ENCODE data around the gene PEG3. TPM values are rescaled to one million over a fixed set of nuclear protein-coding genes. Genes with fewer than 3 reads are reported as not detected.

PEG3 gene
- total and polyA plus RNA-seq, 2 of the 13 experiments (the other 11 are each of a cell fraction or from before 2014, with no cell fraction given) = 217 to 394 TPM

DNA sequence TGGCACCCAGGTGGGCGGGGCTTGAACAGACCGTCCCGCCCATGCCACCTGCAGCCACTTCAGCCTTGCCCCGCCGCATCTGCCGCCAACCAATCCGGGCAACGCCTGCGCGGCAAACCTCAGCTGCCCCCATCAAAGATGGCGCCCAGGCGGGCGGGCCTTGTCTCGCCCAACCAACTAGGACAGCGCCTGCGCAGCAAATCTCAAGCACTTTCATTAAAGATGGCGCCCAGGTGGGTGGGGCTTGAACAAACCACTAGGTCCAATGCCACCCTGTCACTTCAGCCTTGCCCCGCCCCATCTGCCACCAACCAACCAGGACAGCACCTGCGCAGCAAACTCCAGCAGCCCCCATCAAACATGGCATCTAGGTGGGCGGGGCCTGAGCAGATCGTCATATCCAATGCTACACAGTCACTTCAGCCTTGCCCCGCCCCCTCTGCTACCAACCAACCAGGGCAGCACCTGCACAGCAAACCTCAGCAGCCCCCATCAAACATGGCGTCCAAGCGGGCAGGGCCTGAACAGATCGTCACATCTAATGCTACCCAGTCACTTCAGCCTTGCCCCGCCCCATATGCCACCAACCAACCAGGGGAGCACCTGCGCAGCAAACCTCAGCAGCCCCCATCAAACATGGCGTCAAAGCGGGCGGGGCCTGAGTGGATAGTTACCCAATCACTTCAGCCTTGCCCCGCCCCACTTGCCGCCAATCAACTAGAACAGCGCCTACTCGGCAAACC is 1.4 kb downstream of the PEG3 start (continued):
- no peak for TF ChIP-seq SIN3B (IDR thresholded peaks at IDR 0.05; ENCODE audit: low read length)
- 0 out of 2 replicates have a peak, but pooled peaks have one; percentile 54 for TF ChIP-seq ZNF160 (CRISPR knock-in tag; IDR thresholded peaks at IDR 0.05)
- TF ChIP-seq SOX6 (IDR thresholded peaks at IDR 0.05) = no peak
- 0 out of 2 replicates have a peak, but pooled peaks have one; percentile 38 for TF ChIP-seq SOX6 (CRISPR knock-in tag; IDR thresholded peaks at IDR 0.05)
- TF ChIP-seq BRCA1 (CRISPR knock-in tag; IDR thresholded peaks at IDR 0.05) = no peak
- peak; percentile 25; the same call in 1 of the 2 replicates for TF ChIP-seq PAF1 (CRISPR knock-in tag; IDR thresholded peaks at IDR 0.05)
- TF ChIP-seq ZNF431 (CRISPR knock-in tag; IDR thresholded peaks at IDR 0.05; ENCODE audit: borderline replicate concordance, low read depth) = 0 out of 2 replicates have a peak, but pooled peaks have one; percentile 32
- no peak for TF ChIP-seq RBM39 (IDR thresholded peaks at IDR 0.05; ENCODE audit: low read depth, low read length, poor library complexity, severe bottlenecking)
- peak; percentile 34 for TF ChIP-seq SP5 (CRISPR knock-in tag; IDR thresholded peaks at IDR 0.05; ENCODE audit: borderline replicate concordance, low read depth)
- peak; percentile 49 for TF ChIP-seq ZMYM4 (CRISPR knock-in tag; IDR thresholded peaks at IDR 0.05)

DNA sequence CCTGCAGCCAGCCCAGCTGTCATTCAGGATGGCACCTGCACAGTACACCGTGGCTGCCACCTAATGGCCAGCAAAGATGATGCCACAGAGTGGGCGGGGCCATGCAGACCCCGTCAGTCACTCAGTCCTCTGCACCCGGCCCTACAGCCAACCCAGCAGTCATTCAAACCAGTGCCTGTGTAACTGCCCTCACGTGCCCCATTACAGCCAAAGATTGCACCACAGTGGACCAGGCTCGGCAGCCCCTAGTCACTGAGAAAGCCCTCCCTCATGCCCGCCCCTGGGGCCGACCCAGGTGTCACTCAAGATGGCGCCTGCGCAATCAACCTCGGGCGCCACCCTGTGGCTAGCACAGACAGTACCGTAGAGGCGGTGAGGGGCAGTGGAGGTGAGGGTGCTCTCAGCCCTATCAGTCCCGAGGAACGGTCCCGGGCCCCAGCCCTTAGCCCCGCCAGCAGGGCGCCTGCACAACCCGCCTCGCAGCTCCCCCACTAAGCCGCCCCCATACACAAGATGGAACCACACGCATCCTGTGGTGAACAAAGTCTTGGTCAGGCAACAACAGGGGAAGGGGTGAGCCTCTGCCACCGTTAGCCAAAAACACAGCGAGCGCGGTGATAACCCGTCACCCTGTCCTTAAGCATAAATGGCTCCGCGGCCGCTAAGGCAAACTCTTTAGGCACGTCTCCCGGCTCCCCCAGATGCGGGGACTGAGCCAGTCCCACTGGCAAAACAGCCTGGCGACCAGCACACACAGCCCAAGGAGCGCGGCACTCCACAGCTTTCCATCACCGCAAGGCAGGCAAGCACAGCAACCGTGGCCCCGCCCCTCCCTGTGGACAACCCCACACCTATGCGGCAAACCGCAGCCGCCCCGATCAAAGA is 2.3 kb downstream of the PEG3 start:
- intact Hi-C loops (cut with micrococcal nuclease; ENCODE audit: unreplicated experiment) (no loop called here), in situ Hi-C loops (cut with HindIII; ENCODE audit: extremely low pct_ligation_motif_present, low pct_unique_long_range_greater_than_20kb) (loop anchor here (10.0 kb wide), 1 partner anchor 227 kb away; no protein-coding TSS in a partner anchor)
- 64% methylated on average over 24 of the region's 44 CpGs for WGBS (ENCODE audit: low lambda C conversion rate)
- H3K9ac ChIP-seq (ENCODE audit: insufficient read depth, low read depth, low read length) = peak overlapping the region; percentile 93
- peak overlapping the region; percentile 67 for H3K4me2 ChIP-seq (ENCODE audit: low read depth, low read length)
- peaks cover 49% of the 10 kb centered on the region for H3K4me1 ChIP-seq (ENCODE audit: insufficient read depth, low read length)
- no TSS peak for BruUV-seq (replicated peaks)
- H3K27ac ChIP-seq (ENCODE audit: extremely low read length, insufficient read depth, low read length) = peak overlapping the region; percentile 62
- peak overlapping the region; percentile 53 to 96 (median 84) for H3K4me3 ChIP-seq (replicated peaks in 1 of 3; ENCODE audit: insufficient read depth in 1 of 3, low read depth in 2 of 3, low read length in 3 of 3)
- no peak overlapping the region for H2AFZ ChIP-seq (ENCODE audit: low read length)
- no peak for FAIRE-seq
- H4K20me1 ChIP-seq (ENCODE audit: insufficient read depth, low read length) = peaks cover 66% of the 10 kb centered on the region
- peak; percentile 67 for DNase-seq (ENCODE audit: low spot score)
- no peaks in the 10 kb centered on the region for H3K9me3 ChIP-seq (ENCODE audit: low read length)
- H3K79me2 ChIP-seq (ENCODE audit: insufficient read depth, low read length) = peaks cover 94% of the 10 kb centered on the region
- CTCF ChIA-PET (ENCODE audit: low intra/inter-chr PET ratio, low total read pairs) = no interaction called here
- peaks cover 7 to 31% of the 10 kb centered on the region in 2 experiments for H3K36me3 ChIP-seq (replicated peaks in 1 of 2; ENCODE audit: control insufficient read depth in 1 of 2, insufficient read depth in 2 of 2, low read length in 2 of 2)
- POLR2A ChIA-PET = interaction anchor here (1.2 to 5.1 kb wide), 8 partner anchors 25 to 230 kb away, joined by 3 to 52 read pairs (median 12); no protein-coding TSS in a partner anchor
- ATAC-seq = peak; percentile 67
- no peaks in the 10 kb centered on the region for H3K27me3 ChIP-seq (ENCODE audit: control insufficient read depth in 1 of 2, insufficient read depth in 2 of 2, low read length in 2 of 2)
- TF ChIP-seq CEBPB (IDR thresholded peaks at IDR 0.05; ENCODE audit: borderline replicate concordance, low read depth, low read length) (peak; percentile 48; the same call in 1 of the 2 replicates), PHF5A (CRISPR knock-in tag; IDR thresholded peaks at IDR 0.05; ENCODE audit: low read depth, unreplicated experiment) (no peak), NRL (CRISPR knock-in tag; IDR thresholded peaks at IDR 0.05; ENCODE audit: borderline replicate concordance) (peak; percentile 1; the same call in 1 of the 2 replicates), HNRNPLL (IDR thresholded peaks at IDR 0.05; ENCODE audit: low read depth, low read length, poor library complexity, severe bottlenecking) (peak; percentile 29)
- TF ChIP-seq, protein P1, sequence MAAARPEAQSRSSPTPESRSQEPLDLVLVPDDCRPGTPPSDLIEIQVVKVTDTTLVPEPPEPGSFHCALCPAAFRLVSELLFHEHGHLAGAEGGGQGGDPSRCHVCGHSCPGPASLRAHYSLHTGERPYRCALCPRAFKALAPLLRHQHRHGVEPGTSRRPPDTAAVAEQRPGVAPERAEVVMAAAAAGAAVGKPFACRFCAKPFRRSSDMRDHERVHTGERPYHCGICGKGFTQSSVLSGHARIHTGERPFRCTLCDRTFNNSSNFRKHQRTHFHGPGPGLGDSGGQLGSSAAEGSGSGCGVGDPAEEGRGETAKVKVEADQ (CRISPR knock-in tag; IDR thresholded peaks at IDR 0.05; ENCODE audit: borderline replicate concordance) = peak; percentile 18; the same call in 1 of the 2 replicates
- TF ChIP-seq, protein P2, sequence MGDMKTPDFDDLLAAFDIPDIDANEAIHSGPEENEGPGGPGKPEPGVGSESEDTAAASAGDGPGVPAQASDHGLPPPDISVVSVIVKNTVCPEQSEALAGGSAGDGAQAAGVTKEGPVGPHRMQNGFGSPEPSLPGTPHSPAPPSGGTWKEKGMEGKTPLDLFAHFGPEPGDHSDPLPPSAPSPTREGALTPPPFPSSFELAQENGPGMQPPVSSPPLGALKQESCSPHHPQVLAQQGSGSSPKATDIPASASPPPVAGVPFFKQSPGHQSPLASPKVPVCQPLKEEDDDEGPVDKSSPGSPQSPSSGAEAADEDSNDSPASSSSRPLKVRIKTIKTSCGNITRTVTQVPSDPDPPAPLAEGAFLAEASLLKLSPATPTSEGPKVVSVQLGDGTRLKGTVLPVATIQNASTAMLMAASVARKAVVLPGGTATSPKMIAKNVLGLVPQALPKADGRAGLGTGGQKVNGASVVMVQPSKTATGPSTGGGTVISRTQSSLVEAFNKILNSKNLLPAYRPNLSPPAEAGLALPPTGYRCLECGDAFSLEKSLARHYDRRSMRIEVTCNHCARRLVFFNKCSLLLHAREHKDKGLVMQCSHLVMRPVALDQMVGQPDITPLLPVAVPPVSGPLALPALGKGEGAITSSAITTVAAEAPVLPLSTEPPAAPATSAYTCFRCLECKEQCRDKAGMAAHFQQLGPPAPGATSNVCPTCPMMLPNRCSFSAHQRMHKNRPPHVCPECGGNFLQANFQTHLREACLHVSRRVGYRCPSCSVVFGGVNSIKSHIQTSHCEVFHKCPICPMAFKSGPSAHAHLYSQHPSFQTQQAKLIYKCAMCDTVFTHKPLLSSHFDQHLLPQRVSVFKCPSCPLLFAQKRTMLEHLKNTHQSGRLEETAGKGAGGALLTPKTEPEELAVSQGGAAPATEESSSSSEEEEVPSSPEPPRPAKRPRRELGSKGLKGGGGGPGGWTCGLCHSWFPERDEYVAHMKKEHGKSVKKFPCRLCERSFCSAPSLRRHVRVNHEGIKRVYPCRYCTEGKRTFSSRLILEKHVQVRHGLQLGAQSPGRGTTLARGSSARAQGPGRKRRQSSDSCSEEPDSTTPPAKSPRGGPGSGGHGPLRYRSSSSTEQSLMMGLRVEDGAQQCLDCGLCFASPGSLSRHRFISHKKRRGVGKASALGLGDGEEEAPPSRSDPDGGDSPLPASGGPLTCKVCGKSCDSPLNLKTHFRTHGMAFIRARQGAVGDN (CRISPR knock-in tag; IDR thresholded peaks at IDR 0.05) = peak; percentile 22

Measured in HepG2 (cell line).